ENCODE data around the gene PBOV1.
A peak's percentile ranks its signal among the peaks of the same experiment; 100 is the strongest.

The PBOV1 gene
- total RNA-seq, result 0 to 0.77 (median 0) reads per million in 17 experiments

- no peak for DNase-seq
Measured at GRCh38 chr6:138218449-138218848, at the start of gene PBOV1. TSS of gene PBOV1 (minus strand) at chr6:138218491. CDS start at chr6:138218395, 96 bp downstream.

GRCh38 chr6:138266095-138266494, 47.8 kb upstream of the PBOV1 start:
- no peak for DNase-seq

- DNase-seq, result peak; percentile 5 to 44 (median 22)
Measured at GRCh38 chr6:138264372-138264880, 46.1 kb upstream of the PBOV1 start.

- DNase-seq, result no peak
Measured at GRCh38 chr6:138263963-138264362, 45.7 kb upstream of the PBOV1 start.

GRCh38 chr6:138261116-138261780, 43.0 kb upstream of the PBOV1 start:
- no peak for DNase-seq

GRCh38 chr6:138258991-138259390, 40.7 kb upstream of the PBOV1 start:
- DNase-seq, result no peak

GRCh38 chr6:138258197-138258596, 39.9 kb upstream of the PBOV1 start:
- no peak for DNase-seq

- DNase-seq, result no peak
Measured at GRCh38 chr6:138257638-138258040, 39.3 kb upstream of the PBOV1 start.

- no peak for DNase-seq
Measured at GRCh38 chr6:138255443-138255842, 37.2 kb upstream of the PBOV1 start.

- no peak for DNase-seq
Measured at GRCh38 chr6:138253731-138254130, 35.4 kb upstream of the PBOV1 start.

- DNase-seq, result no peak
Measured at GRCh38 chr6:138250513-138251247, 32.4 kb upstream of the PBOV1 start.

GRCh38 chr6:138250053-138250452, 31.8 kb upstream of the PBOV1 start:
- no peak for DNase-seq

GRCh38 chr6:138248878-138249277, 30.6 kb upstream of the PBOV1 start:
- DNase-seq, result no peak

- DNase-seq, result no peak
Measured at GRCh38 chr6:138248011-138248410, 29.7 kb upstream of the PBOV1 start.

- DNase-seq, result no peak
Measured at GRCh38 chr6:138246650-138247440, 28.6 kb upstream of the PBOV1 start.

- DNase-seq, result no peak
Measured at GRCh38 chr6:138245751-138246150, 27.5 kb upstream of the PBOV1 start.

- DNase-seq, result peak in 1 of 4 experiments; percentile 10
Measured at GRCh38 chr6:138242987-138243592, 24.8 kb upstream of the PBOV1 start.

- DNase-seq, result no peak
Measured at GRCh38 chr6:138241934-138242333, 23.6 kb upstream of the PBOV1 start.

- DNase-seq, result no peak
Measured at GRCh38 chr6:138241381-138241780, 23.1 kb upstream of the PBOV1 start.

- no peak for DNase-seq
Measured at GRCh38 chr6:138240476-138241245, 22.4 kb upstream of the PBOV1 start.

- DNase-seq, result no peak
Measured at GRCh38 chr6:138239774-138240173, 21.5 kb upstream of the PBOV1 start.

GRCh38 chr6:138238368-138238767, 20.1 kb upstream of the PBOV1 start:
- DNase-seq, result no peak
